GM15510 (cell line): ENCODE data around the gene DNAH6.

ENCODE experiments used
- POLR2A ChIP-seq: IDR thresholded peaks from 3 replicates; pipeline ENCODE4 v1.6.1; 2011; ENCODE audit warnings: borderline replicate concordance; ENCODE audit not compliant: insufficient read length; ENCODE audit errors: extremely low read depth

The DNAH6 gene

DNA sequence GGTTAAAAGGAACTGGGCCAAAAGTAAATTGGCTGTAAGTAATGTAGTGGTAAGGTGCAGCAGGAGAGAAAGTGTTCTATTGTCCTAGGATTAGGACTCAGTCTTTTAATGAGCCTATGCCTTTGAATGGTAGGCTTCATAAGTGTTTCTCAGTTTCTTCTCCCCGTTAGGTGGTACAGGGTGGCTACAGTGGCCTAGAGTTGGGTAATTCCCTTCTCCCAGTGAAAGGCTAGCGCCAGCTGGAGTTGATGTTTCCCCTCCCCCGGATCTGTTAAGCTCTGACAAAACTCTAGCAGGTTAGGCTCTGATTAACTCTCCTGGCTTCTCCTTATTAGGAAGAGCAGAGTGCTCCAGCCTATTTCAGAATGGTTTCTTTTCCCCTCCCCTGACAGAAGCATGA is 127.7 kb downstream of the DNAH6 start:
- TF ChIP-seq POLR2A, result no peak

DNA sequence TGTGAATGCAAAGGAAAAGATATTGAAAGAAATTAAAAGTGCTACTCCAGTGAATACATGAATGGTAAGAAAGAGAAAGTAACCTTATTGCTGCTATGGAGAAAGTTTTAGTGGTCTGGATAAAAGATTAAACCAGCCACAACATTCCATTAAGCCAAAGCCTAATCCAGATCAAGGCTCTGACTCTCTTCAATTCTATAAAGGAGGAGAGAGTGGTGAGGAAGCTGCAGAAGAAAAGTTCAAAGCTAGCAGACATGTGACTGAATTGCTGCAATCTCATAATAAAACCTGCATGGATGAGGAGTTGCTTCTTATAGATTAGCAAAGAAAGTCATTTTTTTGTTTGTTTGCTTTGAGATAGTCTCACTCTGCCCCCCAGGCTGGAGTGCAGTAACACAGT is 130.2 kb downstream of the DNAH6 start:
- TF ChIP-seq POLR2A, result no peak

DNA sequence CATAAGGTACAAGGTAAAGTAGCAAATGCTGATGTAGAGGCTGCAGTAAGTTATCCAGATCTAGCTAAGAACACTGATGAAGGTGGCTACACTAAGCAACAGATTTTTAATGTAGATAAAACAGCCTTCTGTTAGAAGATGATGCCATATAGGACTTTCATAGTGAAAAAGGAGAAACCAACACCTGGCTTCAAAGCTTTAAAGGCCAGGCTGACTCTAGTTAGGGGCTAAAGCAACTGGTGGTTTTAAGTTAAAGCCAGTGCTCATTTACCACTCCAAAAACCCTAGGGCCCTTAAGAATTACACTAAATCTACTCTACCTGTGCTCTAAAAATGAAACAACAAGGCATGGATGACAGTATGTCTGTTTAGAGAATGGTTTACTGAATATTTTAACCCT is 131.0 kb downstream of the DNAH6 start:
- no peak for TF ChIP-seq POLR2A

DNA sequence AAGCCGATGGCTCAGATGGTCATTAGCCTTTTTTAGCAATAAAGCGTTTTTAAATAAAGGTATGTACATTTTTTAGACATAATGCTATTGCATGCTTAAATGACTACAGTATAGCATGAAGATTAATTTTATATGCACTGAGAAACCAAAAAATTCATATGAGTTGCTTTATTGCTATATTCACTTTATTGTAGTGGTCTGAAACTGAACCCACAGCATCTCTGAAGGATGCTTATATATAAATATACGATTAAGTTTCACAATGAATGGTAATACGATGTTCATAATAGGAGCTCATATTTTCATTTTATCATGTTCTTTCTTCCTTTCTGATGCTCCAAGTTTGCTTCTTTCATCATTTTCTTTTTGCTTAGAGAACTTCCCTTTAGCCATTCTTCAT is 132.8 kb downstream of the DNAH6 start:
- no peak for TF ChIP-seq POLR2A

DNA sequence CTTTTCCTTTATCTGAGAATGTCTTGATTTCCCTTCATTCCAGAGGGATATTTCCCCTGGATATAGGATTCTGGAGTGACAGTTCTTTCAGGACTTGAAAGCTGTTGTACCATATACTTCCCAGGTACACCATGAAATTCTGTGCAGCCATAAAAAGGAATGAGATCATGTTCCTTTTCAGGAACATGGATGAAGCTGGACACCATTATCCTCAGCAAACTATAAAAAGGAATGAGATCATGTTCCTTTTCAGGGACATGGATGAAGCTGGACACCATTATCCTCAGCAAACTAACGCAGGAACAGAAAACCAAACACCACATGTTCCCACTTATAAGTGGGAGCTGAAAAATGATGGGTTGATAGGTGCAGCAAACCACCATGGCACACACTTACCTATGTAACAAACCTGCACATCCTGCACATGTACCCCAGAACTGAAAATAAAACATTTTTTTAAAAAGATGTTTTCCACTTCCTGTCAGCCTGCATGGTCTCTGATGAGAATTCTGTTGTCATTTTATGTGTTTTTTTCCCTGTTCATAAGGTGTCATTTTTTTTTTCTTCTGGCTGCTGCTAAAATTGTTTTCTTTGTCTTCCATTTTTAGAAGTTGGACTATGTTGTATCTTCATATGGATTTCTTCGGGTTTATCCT is 133.3 kb downstream of the DNAH6 start:
- TF ChIP-seq POLR2A, result no peak

DNA sequence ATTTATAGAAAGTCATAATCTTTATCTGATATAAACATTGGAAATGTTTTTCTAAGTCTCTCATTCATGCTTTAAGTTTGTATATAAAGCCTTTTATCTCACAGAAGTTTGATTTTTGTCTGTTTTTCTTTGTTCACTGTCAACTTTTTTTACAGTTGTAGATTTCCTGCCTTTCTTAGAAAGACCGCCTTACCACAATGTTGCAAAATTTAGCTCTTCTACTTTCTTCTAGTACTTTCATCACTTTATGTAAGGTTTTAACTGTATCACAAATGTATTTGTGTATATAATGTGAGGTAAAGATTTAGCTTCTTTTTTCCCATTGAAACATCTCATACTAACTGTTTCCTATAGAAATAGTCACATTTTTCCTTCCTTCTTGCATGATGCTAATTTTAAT is 136.1 kb downstream of the DNAH6 start:
- TF ChIP-seq POLR2A, result no peak

DNA sequence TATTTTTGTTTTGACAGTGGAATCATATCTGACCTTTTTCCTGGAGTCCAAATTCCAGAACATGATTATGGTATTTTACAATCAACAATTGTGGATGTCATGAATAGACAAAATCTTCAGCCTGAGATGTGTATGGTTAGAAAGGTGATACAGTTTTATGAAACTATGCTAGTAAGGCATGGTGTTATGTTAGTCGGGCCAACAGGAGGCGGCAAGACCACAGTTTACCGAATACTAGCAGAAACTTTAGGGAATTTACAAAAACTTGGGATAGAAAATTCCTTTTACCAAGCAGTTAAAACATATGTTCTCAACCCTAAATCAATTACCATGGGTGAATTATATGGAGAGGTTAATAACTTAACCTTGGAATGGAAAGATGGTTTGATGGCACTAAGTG is 137.0 kb downstream of the DNAH6 start:
- TF ChIP-seq POLR2A, result no peak

DNA sequence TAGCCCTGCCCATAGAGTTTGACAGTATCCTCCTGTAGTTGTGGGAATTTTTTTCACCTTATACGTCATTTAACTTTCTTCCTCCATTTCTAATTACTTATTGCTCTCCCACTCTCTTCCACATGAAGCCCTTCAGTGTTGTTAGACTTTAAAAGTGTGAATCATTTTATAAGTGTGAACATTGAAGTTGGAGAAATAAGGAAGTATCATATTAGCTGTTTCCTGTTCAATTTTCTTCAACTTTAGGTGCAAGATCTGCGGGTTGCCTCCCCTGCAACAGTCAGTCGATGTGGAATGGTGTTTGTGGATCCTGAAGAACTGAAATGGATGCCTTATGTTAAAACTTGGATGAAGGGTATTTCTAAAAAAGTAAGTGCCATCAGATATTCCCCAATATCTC is 138.1 kb downstream of the DNAH6 start:
- TF ChIP-seq POLR2A, result no peak

DNA sequence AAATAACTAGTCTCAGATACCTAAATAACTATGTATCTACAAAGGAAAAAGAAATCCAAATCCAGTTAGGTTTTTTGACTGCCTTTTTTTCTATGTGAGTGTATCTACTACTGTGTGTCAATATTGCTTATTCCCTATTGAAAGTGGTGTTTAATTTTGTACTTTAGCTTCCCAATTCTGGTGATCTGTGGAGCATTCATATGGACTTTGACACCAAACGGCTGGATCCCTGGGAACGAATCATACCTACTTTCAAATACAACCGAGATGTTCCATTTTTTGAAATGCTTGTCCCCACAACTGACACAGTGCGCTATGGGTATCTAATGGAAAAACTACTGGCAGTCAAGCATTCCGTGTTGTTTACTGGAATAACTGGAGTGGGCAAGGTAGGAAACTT is 152.8 kb downstream of the DNAH6 start:
- TF ChIP-seq POLR2A, result no peak

DNA sequence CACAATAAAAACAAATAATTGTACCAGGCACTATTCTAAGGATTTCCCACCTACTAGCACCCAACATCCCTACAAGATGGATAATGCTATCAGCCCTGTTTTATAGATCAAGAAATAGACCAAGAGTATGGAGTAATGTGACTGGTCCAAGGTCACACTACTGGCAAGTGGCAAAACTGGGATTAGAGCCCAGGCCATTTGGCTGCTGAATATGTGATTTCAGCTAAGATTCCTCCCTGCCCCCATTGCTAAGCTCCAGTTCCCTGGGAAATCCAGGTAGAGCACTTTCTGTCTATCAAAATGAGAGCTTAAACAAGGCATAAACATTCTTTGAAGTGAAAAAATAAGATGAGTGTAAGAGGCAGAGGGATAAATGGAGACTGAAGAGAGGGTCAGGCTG is 157.8 kb downstream of the DNAH6 start:
- no peak for TF ChIP-seq POLR2A

DNA sequence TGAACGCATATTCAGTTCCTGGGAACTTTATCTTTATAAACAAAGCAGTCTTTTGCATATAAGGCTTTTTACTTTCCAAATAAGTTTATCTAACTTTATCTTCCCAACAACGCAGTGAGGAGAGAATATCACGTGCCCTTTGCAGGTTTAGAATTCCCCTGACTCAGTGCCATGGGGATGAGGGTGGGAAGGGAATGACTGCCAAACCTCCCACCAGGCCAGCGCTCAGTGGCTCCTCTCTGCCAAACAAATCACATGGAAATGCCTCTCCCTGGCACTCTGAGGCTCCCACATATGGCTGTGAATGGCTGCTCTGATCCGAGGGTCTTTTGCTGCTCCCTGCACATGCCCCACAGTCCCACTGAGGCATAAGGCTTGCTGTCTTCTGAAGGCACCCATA is 158.3 kb downstream of the DNAH6 start:
- TF ChIP-seq POLR2A, result no peak

DNA sequence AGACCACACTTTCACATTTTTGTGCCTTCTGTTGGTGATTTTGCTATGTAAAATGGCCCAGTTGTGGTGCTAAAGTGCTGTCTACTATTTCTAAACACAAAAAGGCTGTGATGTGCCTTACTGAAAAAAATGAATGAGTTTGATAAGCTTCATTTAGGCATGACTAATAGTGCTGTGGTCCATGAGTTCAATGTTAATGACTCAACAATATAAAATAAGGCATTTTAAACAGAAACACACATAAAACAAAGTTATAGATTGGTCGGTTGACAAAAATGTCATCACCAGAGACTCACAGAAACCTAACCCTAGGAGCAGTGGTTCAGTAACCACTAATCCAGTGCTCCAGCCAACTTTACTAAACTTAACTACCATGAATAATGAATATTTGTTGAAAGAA is 160.0 kb downstream of the DNAH6 start:
- no peak for TF ChIP-seq POLR2A

DNA sequence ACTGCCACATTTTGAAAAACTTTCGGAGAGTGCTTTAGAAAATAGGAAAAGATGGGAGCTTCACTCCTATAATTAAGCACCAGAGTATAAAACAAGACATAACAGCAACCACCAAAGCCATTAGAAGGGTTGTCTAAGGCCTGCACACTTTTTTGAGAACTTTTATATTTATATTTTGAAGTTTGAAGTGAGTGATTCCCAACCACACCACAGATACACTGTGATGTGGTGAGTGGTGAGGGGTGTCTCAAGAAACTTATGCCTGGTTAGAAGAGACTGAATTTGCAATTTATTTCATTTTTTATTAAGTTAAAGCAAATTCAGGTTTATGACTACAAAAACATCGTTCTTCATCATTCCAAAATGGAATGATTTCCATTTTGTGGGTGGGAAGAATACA is 161.9 kb downstream of the DNAH6 start:
- no peak for TF ChIP-seq POLR2A

DNA sequence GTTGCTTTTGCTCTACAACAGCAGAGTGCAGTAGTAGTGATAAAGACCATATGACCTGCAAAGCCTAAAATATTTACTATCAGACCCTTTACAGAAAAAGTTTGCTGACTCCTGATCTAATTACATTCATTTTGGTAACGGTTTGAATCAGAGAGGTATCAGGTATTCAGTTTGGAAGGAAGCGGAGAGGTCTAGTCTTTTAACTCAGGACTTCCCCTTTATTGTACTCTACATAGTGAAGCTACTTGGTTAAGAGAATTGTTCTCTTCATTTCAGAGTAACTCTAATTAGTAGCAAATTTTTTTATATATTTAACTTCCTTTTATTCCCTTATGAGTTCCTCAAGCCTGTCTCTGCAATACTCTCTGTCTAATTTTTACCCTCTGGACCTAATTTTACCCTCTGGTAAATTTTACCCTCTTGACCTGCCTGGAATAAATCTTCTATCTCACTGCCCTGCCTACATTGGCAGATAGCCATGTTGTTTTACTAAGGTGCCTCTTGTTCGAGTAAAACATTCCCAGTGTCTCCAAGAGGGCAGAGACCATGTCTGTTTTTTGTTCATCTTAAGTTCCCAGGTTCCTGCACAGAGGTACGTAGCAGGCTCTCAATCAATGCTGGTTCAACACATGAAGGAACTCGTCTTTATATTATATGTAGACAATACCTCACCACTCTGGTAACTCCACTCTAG is 170.6 kb downstream of the DNAH6 start:
- TF ChIP-seq POLR2A, result no peak

DNA sequence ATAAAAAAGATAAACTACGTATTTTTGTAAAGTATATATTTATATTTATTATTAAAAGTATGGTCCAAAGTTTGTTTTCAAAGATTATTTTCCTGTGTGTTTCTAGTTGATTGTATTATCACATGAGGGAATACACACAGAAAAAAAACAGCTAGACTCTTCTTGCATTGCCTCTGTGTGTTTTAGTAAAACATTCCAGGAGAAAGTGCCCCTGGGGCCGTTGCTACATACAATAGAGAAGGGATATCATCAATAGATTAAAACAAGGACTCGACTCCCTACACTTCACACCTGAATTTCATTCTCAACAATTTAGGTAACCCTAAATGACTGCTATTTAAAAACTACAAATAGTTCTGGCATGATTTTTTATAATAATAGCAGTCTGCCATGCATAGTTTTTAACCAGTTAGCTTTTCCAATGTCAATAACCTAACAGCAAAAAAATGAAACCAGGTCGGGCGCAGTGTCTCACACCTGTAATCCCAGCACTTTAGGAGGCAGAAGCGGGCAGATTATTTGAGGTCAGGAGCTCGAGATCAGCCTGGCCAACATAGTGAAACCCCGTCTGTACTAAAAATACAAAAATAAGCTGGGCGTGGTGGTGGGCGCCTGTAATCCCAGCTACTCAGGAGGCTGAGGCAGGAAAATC is 171.3 kb downstream of the DNAH6 start:
- no peak for TF ChIP-seq POLR2A

DNA sequence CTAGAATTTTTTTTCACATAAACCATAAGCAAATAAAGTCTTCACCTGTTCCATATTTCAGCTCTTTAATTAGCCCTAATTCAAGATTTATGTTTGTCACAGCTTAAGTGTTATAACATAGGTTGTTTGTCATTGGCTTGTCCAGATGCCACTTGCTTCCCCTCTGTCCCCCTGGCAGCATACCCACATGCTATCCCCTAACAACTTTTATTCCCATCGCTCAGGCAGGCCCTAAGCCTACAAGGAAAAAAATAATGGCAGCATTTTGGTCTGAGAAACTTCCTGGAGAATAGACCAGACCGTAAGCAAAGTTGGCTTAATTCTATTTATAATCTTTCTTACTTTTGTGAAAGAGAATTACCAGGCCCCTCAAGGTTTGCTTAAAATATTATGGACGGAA is 173.9 kb downstream of the DNAH6 start:
- no peak for TF ChIP-seq POLR2A
